SH-SY5Y (cell line): Measurements from ENCODE around the gene CNNM2.

ENCODE experiments used
- GATA2 ChIP-seq: IDR thresholded peaks from 2 replicates; pipeline ENCODE4 v1.6.1; 2011; ENCODE audit warnings: mild to moderate bottlenecking, low read depth, low read length
- GATA3 ChIP-seq: IDR thresholded peaks from 2 replicates; pipeline ENCODE4 v1.6.1; 2011; ENCODE audit warnings: low read depth, mild to moderate bottlenecking, low read length, moderate library complexity

DNA sequence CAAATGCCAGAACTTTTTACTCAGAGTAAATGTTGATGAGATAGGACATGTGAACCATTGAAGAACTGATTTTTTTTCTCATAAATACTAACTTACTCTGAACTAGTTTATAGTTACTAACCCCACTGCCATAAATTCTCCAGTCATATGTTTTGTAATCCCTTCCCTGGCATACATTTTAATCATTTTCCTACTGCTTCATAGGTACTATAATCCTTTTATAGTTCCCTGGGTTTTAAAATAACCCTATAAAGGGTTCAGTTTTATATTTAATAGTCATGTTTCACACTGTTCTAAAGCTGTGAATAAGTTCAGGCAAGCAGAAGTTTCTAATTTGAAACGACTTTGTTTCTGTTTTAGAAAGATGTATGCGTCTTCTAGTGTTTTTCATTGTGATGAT is 28.9 kb downstream of the CNNM2 start:
- TF ChIP-seq GATA3 (no peak), GATA2 (no peak)
